ENCODE data around the gene UNC50. TPM values are rescaled to one million over a fixed set of nuclear protein-coding genes. Genes with fewer than 3 reads are reported as not detected.

Gene UNC50
- polyA plus RNA-seq, result 45.4 to 75.2 TPM (median 52.9 TPM) in 3 replicates
- polyA plus RNA-seq (2011; ENCODE audit: low read depth), result 34.4 TPM
- 29.0 and 61.9 TPM in 2 replicates for polyA plus RNA-seq (2011; cell fraction: cytosol; rRNA removed)
- 68.4 and 105 TPM in 2 replicates for polyA plus RNA-seq (2011; cell fraction: nucleus; rRNA removed)
- 34.9 and 49.3 TPM in 2 replicates for polyA plus RNA-seq (2012; ENCODE audit: low replicate concordance)
- 8.6 to 23.9 TPM (median 12.5 TPM) in 3 replicates for polyA minus RNA-seq
- polyA minus RNA-seq (2011; cell fraction: cytosol; rRNA and poly(A)+ RNA removed), result 15.9 TPM
- polyA minus RNA-seq (2011; cell fraction: nucleus; rRNA and poly(A)+ RNA removed), result 16.6 and 25.1 TPM in 2 replicates

GRCh38 chr2:98608116-98608961 lies at the start of gene UNC50, which contains the start of gene COA5:
TSS of gene UNC50 (plus strand) at chr2:98608589. CDS start at chr2:98609760, 1,171 bp downstream.
TSS of gene COA5 (minus strand) at chr2:98608512. CDS start at chr2:98608405, 107 bp downstream.
- H3K9me3 ChIP-seq (ENCODE audit: control insufficient read depth, low read depth, low read length), result no peaks in the 10 kb centered on the region
- dilution Hi-C loops (cut with MboI; ENCODE audit: extremely low pct_ligation_motif_present, low sequenced_read_pairs), result no loop called here
- TF ChIP-seq CTCF (optimal IDR thresholded peaks at IDR 0.05 in 1 of 3, IDR thresholded peaks at IDR 0.05 in 1 of 3, conservative IDR thresholded peaks at IDR 0.05 in 1 of 3; ENCODE audit: extremely low read depth in 1 of 3, insufficient read depth in 2 of 3, low read length in 3 of 3), result no peak
- no peak for TF ChIP-seq EZH2 (IDR thresholded peaks at IDR 0.05; ENCODE audit: low read length)
- H3K4me3 ChIP-seq (ENCODE audit: control insufficient read depth in 2 of 3, extremely low read depth in 1 of 3, insufficient read depth in 2 of 3, low read depth in 1 of 3, low read length in 3 of 3), result peak within 1 kb of the TSS; percentile 96 to 99 (median 98)
- peaks cover 7 to 14% of the 10 kb centered on the region in 2 experiments for H3K36me3 ChIP-seq (ENCODE audit: control insufficient read depth in 2 of 2, extremely low read depth in 1 of 2, insufficient read depth in 2 of 2, low read length in 2 of 2)
- peaks cover 3% of the 10 kb centered on the region for H3K9me1 ChIP-seq (ENCODE audit: control insufficient read depth, extremely low read depth, insufficient read depth, low read length)
- peak within 1 kb of the TSS; percentile 100 for H3K4me2 ChIP-seq (ENCODE audit: control insufficient read depth, extremely low read depth, insufficient read depth, low read depth, low read length)
- peaks cover 68% of the 10 kb centered on the region for H3K79me2 ChIP-seq (ENCODE audit: control insufficient read depth, insufficient read depth, low read length)
- H3K27ac ChIP-seq (ENCODE audit: control insufficient read depth, insufficient read depth, low read length), result peak within 1 kb of the TSS; percentile 94
- H2AFZ ChIP-seq (ENCODE audit: control insufficient read depth, low read length), result peak within 1 kb of the TSS; percentile 96
- no peaks in the 10 kb centered on the region for H4K20me1 ChIP-seq (ENCODE audit: control insufficient read depth, extremely low read depth, insufficient read depth, low read length)
- no peaks in the 10 kb centered on the region for H3K27me3 ChIP-seq (ENCODE audit: control insufficient read depth, extremely low read depth, insufficient read depth, low read length)
- DNase-seq (ENCODE audit: low read depth, low spot score), result peak; percentile 59
- FAIRE-seq, result no peak
- peaks cover 26% of the 10 kb centered on the region for H3K4me1 ChIP-seq (ENCODE audit: control insufficient read depth, extremely low read depth, insufficient read depth, low read length)
- H3K9ac ChIP-seq (ENCODE audit: control insufficient read depth, extremely low read depth, insufficient read depth, low read length), result peak within 1 kb of the TSS; percentile 97

GRCh38 chr2:98558852-98559530 lies 49.4 kb upstream of the UNC50 start:
- Histone ChIP-seq H3K4me2 (ENCODE audit: control insufficient read depth, extremely low read depth, insufficient read depth, low read depth, low read length) (no peak overlapping the region), H3K9me1 (ENCODE audit: control insufficient read depth, extremely low read depth, insufficient read depth, low read length) (no peaks in the 10 kb centered on the region), H3K27ac (ENCODE audit: control insufficient read depth, insufficient read depth, low read length) (no peak overlapping the region), H3K9ac (ENCODE audit: control insufficient read depth, extremely low read depth, insufficient read depth, low read length) (no peak overlapping the region), H3K9me3 (ENCODE audit: control insufficient read depth, low read depth, low read length) (no peaks in the 10 kb centered on the region), H2AFZ (ENCODE audit: control insufficient read depth, low read length) (no peak overlapping the region), H3K36me3 (ENCODE audit: control insufficient read depth in 2 of 2, extremely low read depth in 1 of 2, insufficient read depth in 2 of 2, low read length in 2 of 2) (peaks cover 7 to 22% of the 10 kb centered on the region in 2 experiments), H3K27me3 (ENCODE audit: control insufficient read depth, extremely low read depth, insufficient read depth, low read length) (no peaks in the 10 kb centered on the region), H3K4me3 (ENCODE audit: control insufficient read depth in 2 of 3, extremely low read depth in 1 of 3, insufficient read depth in 2 of 3, low read depth in 1 of 3, low read length in 3 of 3) (no peak overlapping the region), H3K4me1 (ENCODE audit: control insufficient read depth, extremely low read depth, insufficient read depth, low read length) (no peaks in the 10 kb centered on the region), H4K20me1 (ENCODE audit: control insufficient read depth, extremely low read depth, insufficient read depth, low read length) (no peaks in the 10 kb centered on the region), H3K79me2 (ENCODE audit: control insufficient read depth, insufficient read depth, low read length) (no peaks in the 10 kb centered on the region)
- dilution Hi-C loops (cut with MboI; ENCODE audit: extremely low pct_ligation_motif_present, low sequenced_read_pairs), result no loop called here
- TF ChIP-seq CTCF (optimal IDR thresholded peaks at IDR 0.05 in 1 of 3, IDR thresholded peaks at IDR 0.05 in 1 of 3, conservative IDR thresholded peaks at IDR 0.05 in 1 of 3; ENCODE audit: extremely low read depth in 1 of 3, insufficient read depth in 2 of 3, low read length in 3 of 3) (no peak), EZH2 (IDR thresholded peaks at IDR 0.05; ENCODE audit: low read length) (no peak)
- no peak for FAIRE-seq
- DNase-seq (ENCODE audit: low read depth, low spot score), result no peak

All from keratinocyte (primary cell).